Mucosa of gallbladder (tissue), 1 donor: Measurements from ENCODE around the gene CPN2. TPM values are rescaled to one million over a fixed set of nuclear protein-coding genes. Genes with fewer than 3 reads are reported as not detected.

Experiments
- DNase-seq: peaks from one replicate; pipeline ENCODE4 v3.0.0-alpha.2; 2020; ENCODE audit warnings: low spot score
- total RNA-seq: library from RNA; stranded (reverse); gene quantifications from one replicate; pipeline ENCODE4 v1.2.1, GENCODE V29; 2021
- donor health status: DM: no; HTN: no; CAD: no.

Gene CPN2
- total RNA-seq, 1 donor from 2014 or later, result 0.12 TPM

- DNase-seq, result no peak
Measured at GRCh38 chr3:194294895-194295214, 56.3 kb downstream of the CPN2 start.

DNA sequence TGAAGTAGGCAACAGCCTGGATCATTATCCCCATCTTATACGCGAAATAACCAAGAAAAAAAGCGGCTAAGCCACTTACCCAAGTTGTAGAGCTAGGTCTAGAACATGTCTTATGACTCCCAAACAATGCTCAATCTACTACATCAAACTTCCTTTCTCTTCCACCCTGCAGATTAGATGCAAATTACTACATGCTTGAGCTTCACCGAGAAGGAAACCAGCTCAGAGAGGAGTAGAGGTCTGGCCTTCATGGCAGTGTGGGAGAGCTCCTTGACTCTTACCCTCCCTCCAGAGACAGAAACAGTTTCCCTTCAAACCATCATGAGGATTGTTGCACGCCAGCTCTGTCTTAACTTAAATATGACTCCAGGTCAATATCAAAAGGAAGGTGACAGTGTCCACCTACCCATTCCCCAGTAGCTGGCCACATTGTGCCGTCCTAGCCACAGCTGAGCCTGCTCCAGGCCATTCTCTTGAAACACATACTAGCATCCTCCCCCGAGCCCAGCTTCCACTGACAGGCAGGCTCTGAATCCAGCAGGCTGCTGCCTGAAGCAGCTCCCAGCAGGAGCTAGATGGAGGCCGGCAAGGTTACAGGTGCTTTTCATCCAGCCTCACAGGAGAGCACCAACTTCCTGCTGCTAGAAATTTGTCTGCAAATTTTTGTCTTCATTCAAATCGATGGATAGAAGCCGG lies 56.8 kb downstream of the CPN2 start:
- no peak for DNase-seq

GRCh38 chr3:194293546-194294198 lies 57.5 kb downstream of the CPN2 start:
- DNase-seq, result no peak

DNA sequence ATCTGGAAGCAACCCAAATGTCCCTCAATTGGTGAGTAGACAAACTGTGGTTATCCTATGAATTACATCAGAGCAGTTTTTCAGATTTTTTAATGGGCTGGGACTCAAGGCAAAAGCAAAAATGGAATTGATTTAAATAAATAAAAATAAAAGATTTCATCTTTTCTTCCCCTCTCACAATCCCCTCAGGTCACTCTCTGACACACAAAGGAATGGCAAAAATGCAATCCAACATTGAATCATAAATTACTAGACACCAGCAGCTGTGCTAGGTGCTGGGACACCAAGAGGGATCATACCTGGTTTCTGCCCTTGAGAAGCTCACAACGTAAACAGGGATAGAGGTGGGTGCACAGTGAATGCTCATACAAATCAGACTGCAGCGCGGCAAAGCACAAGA lies 58.8 kb downstream of the CPN2 start:
- DNase-seq, result no peak

Other genes with a start within 250 kb of the CPN2 start
- 54.1 TPM for gene HES1, start 215.2 kb downstream of the CPN2 start, total RNA-seq
- gene LRRC15, start 18.4 kb upstream of the CPN2 start, total RNA-seq, result 0.35 TPM
- gene GP5, start 47.9 kb upstream of the CPN2 start, total RNA-seq, result 0.17 TPM
- 103 TPM for gene ATP13A3, start 135.7 kb upstream of the CPN2 start, total RNA-seq